Endothelial cell (in vitro differentiated cells): ENCODE measurements around the gene MDFIC. TPM values are rescaled to one million over a fixed set of nuclear protein-coding genes. Genes with fewer than 3 reads are reported as not detected.

Experiments used
- DNase-seq: peaks from one replicate; pipeline ENCODE4 v3.0.0; 2021; ENCODE audit warnings: low spot score
- H3K27ac Mint-ChIP-seq: one replicate; pipeline ENCODE4 v1.8.0; 2021; ENCODE audit warnings: mixed read lengths, inconsistent platforms; ENCODE audit not compliant: unreplicated experiment
- H3K27me3 Mint-ChIP-seq: one replicate; pipeline ENCODE4 v1.8.0; 2021; ENCODE audit warnings: mild to moderate bottlenecking, moderate library complexity, mixed read lengths, inconsistent platforms; ENCODE audit not compliant: unreplicated experiment
- H3K36me3 Mint-ChIP-seq: one replicate; pipeline ENCODE4 v1.8.0; 2021; ENCODE audit warnings: mild to moderate bottlenecking, low read depth, mixed read lengths, inconsistent platforms; ENCODE audit not compliant: unreplicated experiment
- H3K4me1 Mint-ChIP-seq: one replicate; pipeline ENCODE4 v1.8.0; 2021; ENCODE audit warnings: mild to moderate bottlenecking, mixed read lengths, inconsistent platforms; ENCODE audit not compliant: unreplicated experiment
- H3K4me3 Mint-ChIP-seq: one replicate; pipeline ENCODE4 v1.8.0; 2021; ENCODE audit warnings: mild to moderate bottlenecking, mixed read lengths, inconsistent platforms; ENCODE audit not compliant: unreplicated experiment
- H3K9me3 Mint-ChIP-seq: one replicate; pipeline ENCODE4 v1.8.0; 2021; ENCODE audit warnings: mixed read lengths, inconsistent platforms; ENCODE audit not compliant: unreplicated experiment
- CTCF ChIP-seq: fragments of 200-600 bp; sonication (generic); IDR thresholded peaks from one replicate; pipeline ENCODE4 v1.5.0; 2021; ENCODE audit warnings: antibody characterized with exemption; ENCODE audit not compliant: unreplicated experiment
- total RNA-seq: library from RNA; stranded (reverse); fragmentation: NEBNext Ultra II Directional; extraction: Animal tissue kit (Norgen Biotek cat#: 25700); gene quantifications from one replicate; pipeline ENCODE4 v1.2.1, GENCODE V29; 2021; ENCODE audit not compliant: unreplicated experiment

The MDFIC gene
- total RNA-seq, 1 donor from 2014 or later, result 22.3 TPM

- Mint-ChIP-seq H3K4me3 (no peak overlapping the region), H3K27me3 (no peaks in the 10 kb centered on the region), H3K36me3 (no peaks in the 10 kb centered on the region), H3K27ac (no peak overlapping the region), H3K9me3 (no peaks in the 10 kb centered on the region), H3K4me1 (no peaks in the 10 kb centered on the region)
- no peak for DNase-seq
- no peak for TF ChIP-seq CTCF
These were observed 20.1 kb upstream of the MDFIC start for GRCh38 chr7:114901771-114902170.

GRCh38 chr7:114903131-114903530, 18.8 kb upstream of the MDFIC start:
- Mint-ChIP-seq H3K4me1 (no peaks in the 10 kb centered on the region), H3K4me3 (no peak overlapping the region), H3K27me3 (no peaks in the 10 kb centered on the region), H3K9me3 (no peaks in the 10 kb centered on the region), H3K27ac (no peak overlapping the region), H3K36me3 (no peaks in the 10 kb centered on the region)
- no peak for TF ChIP-seq CTCF
- DNase-seq, result no peak

GRCh38 chr7:114910787-114911186, 11.1 kb upstream of the MDFIC start:
- TF ChIP-seq CTCF, result no peak
- H3K4me3 Mint-ChIP-seq, result no peak overlapping the region
- no peaks in the 10 kb centered on the region for H3K27me3 Mint-ChIP-seq
- H3K36me3 Mint-ChIP-seq, result no peaks in the 10 kb centered on the region
- H3K27ac Mint-ChIP-seq, result no peak overlapping the region
- H3K9me3 Mint-ChIP-seq, result no peaks in the 10 kb centered on the region
- DNase-seq, result no peak
- H3K4me1 Mint-ChIP-seq, result no peaks in the 10 kb centered on the region

GRCh38 chr7:114911411-114911810, 10.5 kb upstream of the MDFIC start:
- Mint-ChIP-seq H3K4me1 (no peaks in the 10 kb centered on the region), H3K36me3 (no peaks in the 10 kb centered on the region), H3K27ac (no peak overlapping the region), H3K4me3 (no peak overlapping the region), H3K9me3 (no peaks in the 10 kb centered on the region), H3K27me3 (no peaks in the 10 kb centered on the region)
- TF ChIP-seq CTCF, result no peak
- DNase-seq, result no peak

- TF ChIP-seq CTCF, result no peak
- Mint-ChIP-seq H3K27me3 (no peaks in the 10 kb centered on the region), H3K4me3 (no peak overlapping the region), H3K36me3 (no peaks in the 10 kb centered on the region), H3K27ac (no peak overlapping the region), H3K9me3 (no peaks in the 10 kb centered on the region), H3K4me1 (no peaks in the 10 kb centered on the region)
- DNase-seq, result no peak
These were observed 5.5 kb upstream of the MDFIC start for GRCh38 chr7:114916261-114916892.
